Keratinocyte (primary cell): Measurements from ENCODE around the gene EPG5. TPM values are rescaled to one million over a fixed set of nuclear protein-coding genes. Genes with fewer than 3 reads are reported as not detected.

Source experiments
- DNase-seq: peaks from one replicate; pipeline ENCODE4 v3.0.0-alpha.2; 2011; ENCODE audit warnings: low read depth, missing footprints, low spot score
- FAIRE-seq: peaks from 2 replicates; lab custom pipeline; 2011; peaks lifted over from hg19 to GRCh38; lab: Jason Lieb, UNC
- H2AFZ ChIP-seq: 2 replicates; pipeline ENCODE4 v1.6.0; 2012; ENCODE audit warnings: low read length, control low read depth, inconsistent platforms; ENCODE audit not compliant: control insufficient read depth
- H3K27ac ChIP-seq: 2 replicates; pipeline ENCODE4 v1.5.1; 2011; ENCODE audit warnings: low read length; ENCODE audit not compliant: control insufficient read depth, insufficient read depth
- H3K27me3 ChIP-seq: 3 replicates; pipeline ENCODE4 v1.6.0; 2011; ENCODE audit warnings: low read length; ENCODE audit not compliant: control insufficient read depth, insufficient read depth; ENCODE audit errors: extremely low read depth
- H3K36me3 ChIP-seq, 2 experiments: 2 replicates in 1 of 2; 3 replicates in 1 of 2; pipeline ENCODE4 v1.5.1; 2011; ENCODE audit warnings: low read length in 2 of 2, mild to moderate bottlenecking in 1 of 2; ENCODE audit not compliant: control insufficient read depth in 2 of 2, insufficient read depth in 2 of 2; ENCODE audit errors: extremely low read depth in 1 of 2
- H3K4me1 ChIP-seq: 3 replicates; pipeline ENCODE4 v1.5.1; 2011; ENCODE audit warnings: low read length; ENCODE audit not compliant: control insufficient read depth, insufficient read depth; ENCODE audit errors: extremely low read depth
- H3K4me2 ChIP-seq: 3 replicates; pipeline ENCODE4 v1.6.0; 2011; ENCODE audit warnings: low read depth, low read length; ENCODE audit not compliant: control insufficient read depth, insufficient read depth; ENCODE audit errors: extremely low read depth
- H3K4me3 ChIP-seq, 3 experiments: fragments of 200-600 bp in 1 of 3; sonication (generic) in 1 of 3; 2 replicates in 2 of 3; 3 replicates in 1 of 3; pipeline ENCODE4 v1.5.1; 2011 to 2016; ENCODE audit warnings: low read length in 3 of 3, mild to moderate bottlenecking in 3 of 3, control low read depth in 2 of 3, inconsistent platforms in 1 of 3, low read depth in 1 of 3, mixed read lengths in 1 of 3, mixed run types in 1 of 3, moderate library complexity in 1 of 3; ENCODE audit not compliant: control insufficient read depth in 2 of 3, insufficient read depth in 2 of 3; ENCODE audit errors: extremely low read depth in 1 of 3
- H3K79me2 ChIP-seq: 2 replicates; pipeline ENCODE4 v1.6.0; 2012; ENCODE audit warnings: low read length; ENCODE audit not compliant: control insufficient read depth, insufficient read depth
- H3K9ac ChIP-seq: 3 replicates; pipeline ENCODE4 v1.6.0; 2011; ENCODE audit warnings: low read length; ENCODE audit not compliant: control insufficient read depth, insufficient read depth; ENCODE audit errors: extremely low read depth
- H3K9me1 ChIP-seq: 3 replicates; pipeline ENCODE4 v1.6.0; 2011; ENCODE audit warnings: low read length; ENCODE audit not compliant: control insufficient read depth, insufficient read depth; ENCODE audit errors: extremely low read depth
- H3K9me3 ChIP-seq: 2 replicates; pipeline ENCODE4 v1.5.1; 2012; ENCODE audit warnings: low read depth, low read length; ENCODE audit not compliant: control insufficient read depth
- H4K20me1 ChIP-seq: 3 replicates; pipeline ENCODE4 v1.6.0; 2011; ENCODE audit warnings: low read length; ENCODE audit not compliant: control insufficient read depth, insufficient read depth; ENCODE audit errors: extremely low read depth
- CTCF ChIP-seq, 3 experiments: IDR thresholded peaks in 1 of 3; conservative IDR thresholded peaks in 1 of 3; optimal IDR thresholded peaks in 1 of 3; 2 replicates in 2 of 3; 3 replicates in 1 of 3; pipeline versions ENCODE3 to v1.5.1; 2011; ENCODE audit warnings: low read length in 3 of 3, mild to moderate bottlenecking in 3 of 3, moderate library complexity in 2 of 3, control low read depth in 1 of 3, inconsistent platforms in 1 of 3; ENCODE audit not compliant: insufficient read depth in 2 of 3; ENCODE audit errors: extremely low read depth in 1 of 3
- EZH2 ChIP-seq: IDR thresholded peaks from one replicate; pipeline ENCODE4 v1.6.1; 2012; ENCODE audit warnings: inconsistent platforms, mild to moderate bottlenecking, low read length, moderate library complexity
- dilution Hi-C: fragments of 300-500 bp; cut with MboI; formaldehyde crosslinking; loops from one replicate; pipeline ENCODE4 v1.7.0; 2020; ENCODE audit warnings: low sequenced_read_pairs; ENCODE audit not compliant: extremely low pct_ligation_motif_present
- polyA plus RNA-seq, 5 experiments: library from polyadenylated mRNA; depleted of rRNA in 3 of 5; stranded (reverse) in 3 of 5; stranded (forward) in 1 of 5; unstranded in 1 of 5; fragments of >200 nt; gene quantifications; 1 replicate in 1 of 5; 2 replicates in 3 of 5; 3 replicates in 1 of 5; pipeline versions ENCODE4 v1.2.1 to v1.2.3, GENCODE V29; 2011 to 2012; ENCODE audit warnings: missing spikeins in 2 of 5, low read depth in 1 of 5, low replicate concordance in 1 of 5

Gene EPG5
- polyA plus RNA-seq, 1 donor (not counting 4 experiments of a cell fraction or from before 2014, with no cell fraction given), result 17.8 TPM

GRCh38 chr18:45998244-45998643 is 31.1 kb upstream of the EPG5 start:
- no peak overlapping the region for H3K27ac ChIP-seq
- TF ChIP-seq CTCF (optimal IDR thresholded peaks at IDR 0.05 in 1 of 3, IDR thresholded peaks at IDR 0.05 in 1 of 3, conservative IDR thresholded peaks at IDR 0.05 in 1 of 3; ENCODE audit: extremely low read depth in 1 of 3, insufficient read depth in 2 of 3, low read length in 3 of 3) (no peak), EZH2 (no peak)
- no peaks in the 10 kb centered on the region for H4K20me1 ChIP-seq
- no peak for DNase-seq
- peaks cover 0 to 3% of the 10 kb centered on the region in 2 experiments for H3K36me3 ChIP-seq
- H2AFZ ChIP-seq, result no peak overlapping the region
- no peak overlapping the region for H3K4me2 ChIP-seq
- H3K9me1 ChIP-seq, result no peaks in the 10 kb centered on the region
- no peaks in the 10 kb centered on the region for H3K27me3 ChIP-seq
- H3K9me3 ChIP-seq, result no peaks in the 10 kb centered on the region
- FAIRE-seq, result no peak
- H3K4me1 ChIP-seq, result peaks cover 4% of the 10 kb centered on the region
- no peak overlapping the region for H3K9ac ChIP-seq
- dilution Hi-C loops, result no loop called here
- no peaks in the 10 kb centered on the region for H3K79me2 ChIP-seq
- H3K4me3 ChIP-seq, result no peak overlapping the region

GRCh38 chr18:45997700-45998151 is 30.6 kb upstream of the EPG5 start:
- H3K4me2 ChIP-seq, result no peak overlapping the region
- H3K9ac ChIP-seq, result no peak overlapping the region
- dilution Hi-C loops, result no loop called here

More at GRCh38 chr18:45997700-45998151, 30.6 kb upstream of the EPG5 start:
- no peak for FAIRE-seq
- Histone ChIP-seq H4K20me1 (no peaks in the 10 kb centered on the region), H3K4me3 (no peak overlapping the region), H3K27me3 (no peaks in the 10 kb centered on the region), H3K27ac (no peak overlapping the region), H3K9me3 (no peaks in the 10 kb centered on the region), H3K4me1 (peaks cover 4% of the 10 kb centered on the region), H2AFZ (no peak overlapping the region), H3K36me3 (peaks cover 0 to 3% of the 10 kb centered on the region in 2 experiments), H3K9me1 (no peaks in the 10 kb centered on the region), H3K79me2 (no peaks in the 10 kb centered on the region)
- DNase-seq, result no peak
- no peak for TF ChIP-seq CTCF (optimal IDR thresholded peaks at IDR 0.05 in 1 of 3, IDR thresholded peaks at IDR 0.05 in 1 of 3, conservative IDR thresholded peaks at IDR 0.05 in 1 of 3; ENCODE audit: extremely low read depth in 1 of 3, insufficient read depth in 2 of 3, low read length in 3 of 3)
- no peak for TF ChIP-seq EZH2
